Measurements from ENCODE around the gene CISD1. TPM values are rescaled to one million over a fixed set of nuclear protein-coding genes. Genes with fewer than 3 reads are reported as not detected.

The CISD1 gene
- total and polyA plus RNA-seq, 8 donors = 1.2 to 93.6 (median 14.7) TPM

GRCh38 chr10:58304099-58304633, 35.2 kb downstream of the CISD1 start:
- no peak overlapping the region for H3K4me3 ChIP-seq
- no peaks in the 10 kb centered on the region for H3K36me3 ChIP-seq
- no peak overlapping the region for H3K27ac ChIP-seq
- DNase-seq = no peak
- 83 to 92% (median 88%) methylated on average over 3 of the region's 3 CpGs for WGBS, 5 donors
- peaks cover 0 to 22% (median 0%) of the 10 kb centered on the region in 3 donors for H3K27me3 ChIP-seq
- peaks cover 0 to 6% (median 0%) of the 10 kb centered on the region in 4 donors for H3K4me1 ChIP-seq
- intact Hi-C loops (cut with DNase I; ENCODE audit: low total_unique reads) = no loop called here
- no peaks in the 10 kb centered on the region for H3K9me3 ChIP-seq
- no peak for TF ChIP-seq POLR2AphosphoS5 (IDR thresholded peaks at IDR 0.05)
- TF ChIP-seq EP300 (IDR thresholded peaks at IDR 0.05) = no peak
- no peak for TF ChIP-seq CTCF (IDR thresholded peaks at IDR 0.05)
- TF ChIP-seq POLR2A (IDR thresholded peaks at IDR 0.05) = no peak

DNA sequence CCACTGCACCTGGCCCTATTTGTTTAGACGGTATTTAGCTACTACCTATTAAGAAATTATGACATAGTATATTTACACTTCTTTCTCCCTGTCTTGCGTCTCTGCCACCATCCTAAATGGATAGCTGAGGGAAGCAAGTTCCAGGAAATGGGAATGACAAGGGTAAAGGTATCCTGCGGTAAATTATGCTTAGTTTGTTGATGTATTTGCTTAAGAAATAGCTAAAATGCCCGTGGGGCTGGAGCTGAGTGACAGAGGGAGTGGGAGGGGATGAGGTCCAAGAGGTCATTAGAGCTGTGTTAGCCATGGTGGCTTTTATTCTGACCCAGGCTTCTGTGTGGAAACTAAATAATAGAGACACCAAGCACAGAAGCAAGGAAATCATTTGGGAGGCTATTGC, 36.9 kb downstream of the CISD1 start:
- Histone ChIP-seq H3K36me3 (no peaks in the 10 kb centered on the region), H3K27me3 (peaks cover 0 to 22% (median 0%) of the 10 kb centered on the region in 3 donors), H3K4me3 (no peak overlapping the region), H3K4me1 (no peaks in the 10 kb centered on the region), H3K27ac (no peak overlapping the region), H3K9me3 (no peaks in the 10 kb centered on the region)
- intact Hi-C loops (cut with DNase I; ENCODE audit: low total_unique reads) = no loop called here
- DNase-seq = no peak
- no peak for TF ChIP-seq CTCF (IDR thresholded peaks at IDR 0.05)
- no peak for TF ChIP-seq POLR2A (IDR thresholded peaks at IDR 0.05)
- TF ChIP-seq EP300 (IDR thresholded peaks at IDR 0.05) = no peak
- no peak for TF ChIP-seq POLR2AphosphoS5 (IDR thresholded peaks at IDR 0.05)
- 38 to 62% (median 45%) methylated on average over 4 of the region's 4 CpGs for WGBS, 5 donors

- H3K27me3 ChIP-seq = peaks cover 0 to 22% (median 0%) of the 10 kb centered on the region in 3 donors
- no peaks in the 10 kb centered on the region for H3K9me3 ChIP-seq
- 87 to 91% (median 90%) methylated on average over 3 of the region's 3 CpGs for WGBS, 5 donors
- no peak overlapping the region for H3K4me3 ChIP-seq
- no peak overlapping the region for H3K27ac ChIP-seq
- no peak for DNase-seq
- TF ChIP-seq EP300 (IDR thresholded peaks at IDR 0.05) (no peak), POLR2AphosphoS5 (IDR thresholded peaks at IDR 0.05) (no peak), POLR2A (IDR thresholded peaks at IDR 0.05) (no peak)
- no peaks in the 10 kb centered on the region for H3K4me1 ChIP-seq
- H3K36me3 ChIP-seq = no peaks in the 10 kb centered on the region
- intact Hi-C loops (cut with DNase I; ENCODE audit: low total_unique reads) = no loop called here
Measured at GRCh38 chr10:58307676-58308075, 38.7 kb downstream of the CISD1 start.

DNA sequence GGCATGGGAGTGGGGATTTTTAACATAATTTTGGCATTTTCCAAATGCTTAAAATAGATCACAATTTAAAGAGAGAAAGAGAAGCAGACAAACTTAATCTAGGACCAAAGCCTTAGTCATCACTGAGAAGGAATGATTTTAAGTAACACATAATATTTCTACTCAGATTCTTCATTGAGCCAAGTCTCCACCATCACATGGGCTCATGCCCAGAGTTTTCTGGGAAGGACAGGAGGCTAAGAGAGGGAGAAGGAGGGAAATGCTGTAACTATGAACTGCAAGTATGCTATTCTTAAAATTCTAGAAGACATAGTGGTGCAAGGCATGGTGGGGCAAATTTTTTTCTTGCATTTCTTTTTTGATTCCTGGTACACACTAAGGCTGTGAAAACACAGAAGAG, 42.1 kb downstream of the CISD1 start:
- Histone ChIP-seq H3K27me3 (peaks cover 0 to 2% (median 0%) of the 10 kb centered on the region in 3 donors), H3K27ac (no peak overlapping the region), H3K36me3 (no peaks in the 10 kb centered on the region), H3K4me3 (no peak overlapping the region), H3K9me3 (no peaks in the 10 kb centered on the region), H3K4me1 (no peaks in the 10 kb centered on the region)
- intact Hi-C loops (cut with DNase I; ENCODE audit: low total_unique reads) = no loop called here
- no peak for TF ChIP-seq CTCF (IDR thresholded peaks at IDR 0.05)
- no peak for TF ChIP-seq POLR2A (IDR thresholded peaks at IDR 0.05)
- no peak for TF ChIP-seq POLR2AphosphoS5 (IDR thresholded peaks at IDR 0.05)
- no peak for TF ChIP-seq EP300 (IDR thresholded peaks at IDR 0.05)
- DNase-seq = no peak

GRCh38 chr10:58316874-58317273, 47.9 kb downstream of the CISD1 start:
- DNase-seq = no peak
- intact Hi-C loops (cut with DNase I; ENCODE audit: low total_unique reads) = no loop called here

More at GRCh38 chr10:58316874-58317273, 47.9 kb downstream of the CISD1 start:
- no peak overlapping the region for H3K4me3 ChIP-seq
- no peaks in the 10 kb centered on the region for H3K9me3 ChIP-seq
- H3K27me3 ChIP-seq = no peaks in the 10 kb centered on the region
- H3K27ac ChIP-seq = no peak overlapping the region
- no peaks in the 10 kb centered on the region for H3K36me3 ChIP-seq
- H3K4me1 ChIP-seq = no peaks in the 10 kb centered on the region
- no peak for TF ChIP-seq POLR2AphosphoS5 (IDR thresholded peaks at IDR 0.05)
- TF ChIP-seq CTCF (IDR thresholded peaks at IDR 0.05) = no peak
- no peak for TF ChIP-seq EP300 (IDR thresholded peaks at IDR 0.05)
- no peak for TF ChIP-seq POLR2A (IDR thresholded peaks at IDR 0.05)
